A673 (cell line): ENCODE results near the gene GRIN2C.

ENCODE experiments used
- CTCF ChIP-seq: fragments of 300-800, 200-600 bp; sonication (generic); conservative IDR thresholded peaks from 2 replicates; pipeline ENCODE4 v1.5.1; 2017; ENCODE audit warnings: low read depth, mild to moderate bottlenecking, antibody characterized with exemption, low read length, moderate library complexity, mixed read lengths
- EZH2 ChIP-seq: fragments of 200-600 bp; sonication (generic); IDR thresholded peaks from 2 replicates; pipeline ENCODE4 v1.6.1; 2017; ENCODE audit warnings: borderline replicate concordance, low read depth, mild to moderate bottlenecking, mixed read lengths, antibody characterized with exemption, low read length; ENCODE audit not compliant: poor library complexity, severe bottlenecking

- TF ChIP-seq EZH2 (no peak), CTCF (no peak)
These were observed 41.9 kb upstream of the GRIN2C start for GRCh38 chr17:74901353-74902135.
